Renal cortex interstitium (tissue), 15 donors: Measurements from ENCODE around the gene BTBD8. TPM values are rescaled to one million over a fixed set of nuclear protein-coding genes. Genes with fewer than 3 reads are reported as not detected.
"Not testable (repeated sequence)": the region's sequence is repeated elsewhere in the genome, so short reads cannot be mapped to it uniquely, and the experiment has no call there.

Source experiments
- DNase-seq, 11 donors: peaks; one replicate each; pipeline ENCODE4 v3.0.0-alpha.2; 2013; ENCODE audit warnings: low read depth in 9 of 11, low spot score in 4 of 11; ENCODE audit errors: extremely low read depth in 1 of 11
- long read RNA-seq, 16 experiments: transcript quantifications; one replicate each; lab custom pipeline, GENCODE V29; 2026
- polyA plus RNA-seq, 3 donors: library from polyadenylated mRNA; unstranded; fragments of 120-200 nt; gene quantifications; one replicate each; pipeline ENCODE4 v1.2.1, GENCODE V29; 2013; ENCODE audit not compliant: insufficient read length in 3 of 3

Gene BTBD8
- 1 to 10 TPM; 5.1 to 7.7 (median 7.3) TPM for polyA plus RNA-seq
- long read RNA-seq, donor 1, result 0 reads
- long read RNA-seq, donor 2, result 0 reads
- long read RNA-seq, donor 3, result 0 reads
- long read RNA-seq, donor 4, partial matches to known transcripts, result 8 of 8 reads
- long read RNA-seq, donor 4, other reads (novel, unspliced or antisense), result 0 of 8 reads
- long read RNA-seq, donor 5, result 0 reads
- long read RNA-seq, donor 6, result 0 reads
- long read RNA-seq, donor 7, partial matches to known transcripts, result 6 of 6 reads
- long read RNA-seq, donor 7, other reads (novel, unspliced or antisense), result 0 of 6 reads
- long read RNA-seq, donor 8, partial matches to known transcripts, result 12 of 12 reads
- long read RNA-seq, donor 8, other reads (novel, unspliced or antisense), result 0 of 12 reads
- long read RNA-seq, donor 9, result 0 reads
- long read RNA-seq, donor 10, result 0 reads
- long read RNA-seq, donor 11, result 0 reads
- long read RNA-seq, donor 12, result 0 reads
- long read RNA-seq, donor 13, result 0 reads
- long read RNA-seq, donor 14, result 0 reads
- long read RNA-seq, donor 15, result 0 reads
- long read RNA-seq, donor 16, partial matches to known transcripts, result 13 of 14 reads
- long read RNA-seq, donor 16, other reads (novel, unspliced or antisense), result 0 of 14 reads

GRCh38 chr1:92080128-92080985, at the start of gene BTBD8:
TSS of gene BTBD8 (plus strand) at chr1:92080345. CDS start at chr1:92080572, 227 bp downstream.
- DNase-seq, result peak; percentile 41 to 73 (median 67)

GRCh38 chr1:92030656-92031107, 49.5 kb upstream of the BTBD8 start:
- peak in 3 of 11 donors; percentile 3 to 15 (median 7) for DNase-seq

GRCh38 chr1:92031281-92032110, 48.6 kb upstream of the BTBD8 start:
- DNase-seq, result no peak

- no peak for DNase-seq
Observed at GRCh38 chr1:92037400-92037799, 42.7 kb upstream of the BTBD8 start.

GRCh38 chr1:92038695-92039346, 41.3 kb upstream of the BTBD8 start:
- DNase-seq, result no peak

GRCh38 chr1:92040971-92041370, 39.2 kb upstream of the BTBD8 start:
- DNase-seq, result no peak

- DNase-seq, result no peak
Observed at GRCh38 chr1:92043621-92044020, 36.5 kb upstream of the BTBD8 start.

- no peak for DNase-seq
Observed at GRCh38 chr1:92045766-92046495, 34.2 kb upstream of the BTBD8 start.

- no peak for DNase-seq
Observed at GRCh38 chr1:92051948-92052347, 28.2 kb upstream of the BTBD8 start.

- no peak for DNase-seq
Observed at GRCh38 chr1:92065042-92065441, 15.1 kb upstream of the BTBD8 start.

- no peak for DNase-seq
Observed at GRCh38 chr1:92066321-92066720, 13.8 kb upstream of the BTBD8 start.

GRCh38 chr1:92070892-92071291, 9.3 kb upstream of the BTBD8 start:
- DNase-seq, result no peak

- DNase-seq, result not testable (repeated sequence)
Observed at GRCh38 chr1:92074446-92074845, 5.7 kb upstream of the BTBD8 start.

- DNase-seq, result no peak
Observed at GRCh38 chr1:92075311-92075710, 4.8 kb upstream of the BTBD8 start, which contains the start of gene SETSIP. TSS of gene SETSIP (minus strand) at chr1:92075411. CDS start at chr1:92075411, 0 bp downstream.

- no peak for DNase-seq
Observed at GRCh38 chr1:92076363-92076762, 3.8 kb upstream of the BTBD8 start.

- DNase-seq, result not testable (repeated sequence)
Observed at GRCh38 chr1:92078077-92078476, 2.1 kb upstream of the BTBD8 start.

GRCh38 chr1:92079441-92079840, 704 bp upstream of the BTBD8 start:
- no peak for DNase-seq
